A549 (cell line): Measurements from ENCODE around the gene CLDN25.

Experiments used
- CBX8 ChIP-seq: fragments of 200-600 bp; sonication (generic); IDR thresholded peaks from 2 replicates; pipeline ENCODE4 v1.6.1; 2016
- NFE2L2 ChIP-seq: fragments of 150-350 bp; conservative IDR thresholded peaks from 2 replicates; pipeline ENCODE4 v1.6.1; 2014; ENCODE audit warnings: low read length

- TF ChIP-seq CBX8 (no peak), NFE2L2 (no peak)
These were observed 14.9 kb upstream of the CLDN25 start for GRCh38 chr11:113764527-113765219.
